K562 (cell line): ENCODE measurements around the gene LCNL1. TPM values are rescaled to one million over a fixed set of nuclear protein-coding genes. Genes with fewer than 3 reads are reported as not detected.

Source experiments
- CC2D1A ChIP-seq: fragments of 450-650 bp; IDR thresholded peaks from 2 replicates; pipeline ENCODE4 v1.6.1; 2017; ENCODE audit warnings: mild to moderate bottlenecking
- CCAR2 ChIP-seq: fragments of 200-400 bp; formaldehyde crosslinking; IDR thresholded peaks from 2 replicates; pipeline ENCODE4 v1.6.1; 2017; ENCODE audit warnings: mild to moderate bottlenecking, low read depth, low read length
- CREB1 ChIP-seq, 2 experiments: sonication (generic) in 1 of 2; formaldehyde crosslinking in 1 of 2; IDR thresholded peaks; 2 replicates each; pipeline versions ENCODE4 v1.6.1 to v1.8.0; 2012 to 2022; ENCODE audit warnings: inconsistent platforms in 1 of 2, mild to moderate bottlenecking in 1 of 2, missing genetic modification reagents in 1 of 2, moderate library complexity in 1 of 2
- CREB5 ChIP-seq: fragments of 250-450 bp; sonication (Bioruptor Pico); IDR thresholded peaks from 2 replicates; pipeline ENCODE4 v1.5.0; 2020; ENCODE audit warnings: mild to moderate bottlenecking
- HCFC1 ChIP-seq: IDR thresholded peaks from 2 replicates; pipeline ENCODE4 v1.6.1; 2012; ENCODE audit warnings: low read depth, low read length, improper control_type of control experiment
- ILK ChIP-seq: fragments of 450-650 bp; IDR thresholded peaks from 2 replicates; pipeline ENCODE4 v1.6.1; 2016; ENCODE audit warnings: missing genetic modification characterization, low read depth, mild to moderate bottlenecking, missing compliant biosample characterization, moderate library complexity, borderline replicate concordance
- PCBP1 ChIP-seq: fragments of 200-400 bp; formaldehyde crosslinking; IDR thresholded peaks from 2 replicates; pipeline ENCODE4 v1.6.1; 2018; ENCODE audit warnings: mild to moderate bottlenecking, low read depth, low read length; ENCODE audit not compliant: poor library complexity, severe bottlenecking
- RFX1 ChIP-seq: fragments of 450-650 bp; IDR thresholded peaks from 2 replicates; pipeline ENCODE4 v1.6.1; 2016; ENCODE audit warnings: mild to moderate bottlenecking, moderate library complexity
- RREB1 ChIP-seq: fragments of 250-450 bp; sonication (Bioruptor Pico); IDR thresholded peaks from 2 replicates; pipeline ENCODE4 v1.4.0; 2020
- TOE1 ChIP-seq, 2 experiments: fragments of 450-650 bp in 1 of 2; sonication (generic) in 1 of 2; formaldehyde crosslinking in 1 of 2; IDR thresholded peaks; 2 replicates each; pipeline versions ENCODE4 v1.7.1 to v1.8.0; 2016 to 2022; ENCODE audit warnings: borderline replicate concordance in 2 of 2, mild to moderate bottlenecking in 2 of 2, antibody characterized with exemption in 1 of 2, inconsistent platforms in 1 of 2, low read depth in 1 of 2, missing genetic modification reagents in 1 of 2, moderate library complexity in 1 of 2
- USF1 ChIP-seq: sonication (generic); formaldehyde crosslinking; IDR thresholded peaks from 2 replicates; pipeline ENCODE4 v1.9.0; 2022; ENCODE audit warnings: mild to moderate bottlenecking, missing genetic modification reagents
- ZBTB33 ChIP-seq: sonication (generic); formaldehyde crosslinking; IDR thresholded peaks from 2 replicates; pipeline ENCODE4 v1.8.1; 2023; ENCODE audit warnings: mild to moderate bottlenecking, missing genetic modification reagents
- ZNF12 ChIP-seq: sonication (generic); formaldehyde crosslinking; IDR thresholded peaks from 2 replicates; pipeline ENCODE4 v1.4.0; 2020; ENCODE audit warnings: mild to moderate bottlenecking, missing genetic modification reagents
- ZNF324 ChIP-seq: fragments of 250-450 bp; sonication (Bioruptor Pico); IDR thresholded peaks from 2 replicates; pipeline ENCODE4 v1.4.0; 2020; ENCODE audit warnings: mild to moderate bottlenecking
- ZNF347 ChIP-seq: fragments of 450-650 bp; formaldehyde crosslinking; IDR thresholded peaks from 2 replicates; pipeline ENCODE4 v1.4.0; 2020; ENCODE audit warnings: low read depth, mild to moderate bottlenecking, moderate library complexity
- polyA plus RNA-seq, 8 experiments: library from polyadenylated mRNA; depleted of rRNA in 4 of 8; stranded (reverse) in 5 of 8; unstranded in 3 of 8; fragments of >200 nt; fragmentation: Nextera tagmentation in 2 of 8; fragmentation: Illumina TruSeq in 1 of 8; extraction: Ambion mirVana in 2 of 8; extraction: Trizol in 1 of 8; gene quantifications; 2 replicates each; pipeline versions ENCODE4 v1.2.1 to v1.2.3, GENCODE V29; 2011 to 2014; ENCODE audit warnings: inconsistent platforms in 1 of 8, missing spikeins in 1 of 8
- total RNA-seq, 7 experiments: library from RNA; depleted of rRNA in 6 of 7; stranded (reverse); fragments of >200 nt in 6 of 7; fragmentation: Illumina TruSeq in 2 of 7; extraction: Trizol in 2 of 7; gene quantifications; 2 replicates each; pipeline versions ENCODE4 v1.2.1 to v1.2.3, GENCODE V29; 2011 to 2021; ENCODE audit warnings: low replicate concordance in 1 of 7

LCNL1 gene
- total and polyA plus RNA-seq, 9 of the 15 experiments (the other 6 are each of a cell fraction or from before 2014, with no cell fraction given), result 0.04 to 0.16 (median 0.04) TPM; not detected in 4

- TF ChIP-seq ZNF324 (CRISPR knock-in tag) (no peak), ZBTB33 (no peak), USF1 (CRISPR knock-in tag) (no peak), TOE1 (IDR thresholded peaks at IDR 0.05; ENCODE audit: borderline replicate concordance) (peak; percentile 31; the same call in 1 of the 2 replicates), TOE1 (CRISPR knock-in tag; IDR thresholded peaks at IDR 0.05; ENCODE audit: borderline replicate concordance, low read depth) (no peak), RREB1 (CRISPR knock-in tag) (no peak), CREB5 (CRISPR knock-in tag) (no peak), RFX1 (no peak), CC2D1A (no peak), CCAR2 (no peak), HCFC1 (no peak), ILK (tag) (no peak), ZNF347 (no peak), CREB1 (IDR thresholded peaks at IDR 0.05) (no peak), CREB1 (CRISPR knock-in tag; IDR thresholded peaks at IDR 0.05) (peak; percentile 52), PCBP1 (peak; percentile 68), ZNF12 (CRISPR knock-in tag) (no peak)
These were observed 4.5 kb upstream of the LCNL1 start (continued) for GRCh38 chr9:136978073-136978864.
